ENCODE results near the gene CELA3A. TPM values are rescaled to one million over a fixed set of nuclear protein-coding genes. Genes with fewer than 3 reads are reported as not detected.

Gene CELA3A
- total and polyA plus RNA-seq, 2 of the 13 experiments (the other 11 are each of a cell fraction or from before 2014, with no cell fraction given), result 0.09 TPM; not detected in 1

DNA sequence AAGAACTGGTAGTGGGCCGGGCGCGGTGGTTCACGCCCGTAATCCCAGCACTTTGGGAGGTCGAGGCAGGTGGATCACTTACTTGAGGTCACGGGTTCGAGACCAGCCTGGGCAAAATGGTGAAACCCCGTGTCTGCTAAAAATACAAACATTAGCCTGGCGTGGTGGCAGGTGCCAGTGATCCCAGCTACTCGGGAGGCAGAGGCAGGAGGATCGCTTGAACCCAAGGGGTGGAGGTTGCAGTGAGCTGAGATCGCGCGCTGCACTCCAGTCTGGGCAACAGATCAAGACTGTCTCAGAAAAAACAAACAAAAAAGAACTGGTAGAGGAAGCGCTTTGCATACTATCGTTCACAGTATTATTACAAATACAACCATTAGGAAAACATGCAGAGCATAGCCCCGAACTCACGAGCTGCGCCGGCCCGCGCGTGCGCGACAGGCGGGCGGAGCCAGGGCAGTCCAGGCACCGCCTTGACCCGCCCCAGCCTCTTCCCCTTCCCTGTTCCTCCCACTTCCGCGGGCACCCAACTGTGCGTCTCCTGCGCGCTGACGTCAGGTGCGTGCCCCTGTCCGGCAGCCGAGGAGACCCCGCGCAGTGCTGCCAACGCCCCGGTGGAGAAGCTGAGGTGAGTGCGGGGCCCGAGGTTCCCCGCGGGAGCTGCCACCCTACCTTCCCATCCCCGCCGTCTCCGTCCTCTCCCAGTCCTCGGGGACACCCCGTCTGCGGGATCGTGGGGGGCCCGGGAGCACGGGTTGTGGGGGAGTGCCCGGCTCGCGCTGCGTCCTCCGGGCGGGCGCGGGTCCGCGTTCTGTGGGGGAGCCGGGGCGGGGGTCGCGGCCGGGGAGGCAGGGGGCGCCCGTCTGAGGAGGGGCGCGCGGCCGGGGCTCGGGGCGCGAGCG, 50.9 kb downstream of the CELA3A start, which contains the start of gene CDC42 (continued):
- TF ChIP-seq, protein P1, sequence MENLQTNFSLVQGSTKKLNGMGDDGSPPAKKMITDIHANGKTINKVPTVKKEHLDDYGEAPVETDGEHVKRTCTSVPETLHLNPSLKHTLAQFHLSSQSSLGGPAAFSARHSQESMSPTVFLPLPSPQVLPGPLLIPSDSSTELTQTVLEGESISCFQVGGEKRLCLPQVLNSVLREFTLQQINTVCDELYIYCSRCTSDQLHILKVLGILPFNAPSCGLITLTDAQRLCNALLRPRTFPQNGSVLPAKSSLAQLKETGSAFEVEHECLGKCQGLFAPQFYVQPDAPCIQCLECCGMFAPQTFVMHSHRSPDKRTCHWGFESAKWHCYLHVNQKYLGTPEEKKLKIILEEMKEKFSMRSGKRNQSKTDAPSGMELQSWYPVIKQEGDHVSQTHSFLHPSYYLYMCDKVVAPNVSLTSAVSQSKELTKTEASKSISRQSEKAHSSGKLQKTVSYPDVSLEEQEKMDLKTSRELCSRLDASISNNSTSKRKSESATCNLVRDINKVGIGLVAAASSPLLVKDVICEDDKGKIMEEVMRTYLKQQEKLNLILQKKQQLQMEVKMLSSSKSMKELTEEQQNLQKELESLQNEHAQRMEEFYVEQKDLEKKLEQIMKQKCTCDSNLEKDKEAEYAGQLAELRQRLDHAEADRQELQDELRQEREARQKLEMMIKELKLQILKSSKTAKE (CRISPR knock-in tag; IDR thresholded peaks at IDR 0.05; ENCODE audit: borderline replicate concordance), result 0 out of 2 replicates have a peak, but pooled peaks have one; percentile 13
- TF ChIP-seq SMYD3 (CRISPR knock-in tag; IDR thresholded peaks at IDR 0.05) (peak; percentile 80; the same call in 1 of the 2 replicates), ZNF335 (CRISPR knock-in tag; IDR thresholded peaks at IDR 0.05) (peak; percentile 61; the same call in 1 of the 2 replicates), PHB2 (IDR thresholded peaks at IDR 0.05; ENCODE audit: partially characterized antibody) (no peak), ZNF790 (CRISPR knock-in tag; IDR thresholded peaks at IDR 0.05; ENCODE audit: borderline replicate concordance) (no peak), CREM (IDR thresholded peaks at IDR 0.05) (peak; percentile 90), CREM (CRISPR knock-in tag; IDR thresholded peaks at IDR 0.05) (peak; percentile 70; the same call in 1 of the 2 replicates), ZFP36L1 (CRISPR knock-in tag; IDR thresholded peaks at IDR 0.05) (no peak)
- TF ChIP-seq, protein P2, sequence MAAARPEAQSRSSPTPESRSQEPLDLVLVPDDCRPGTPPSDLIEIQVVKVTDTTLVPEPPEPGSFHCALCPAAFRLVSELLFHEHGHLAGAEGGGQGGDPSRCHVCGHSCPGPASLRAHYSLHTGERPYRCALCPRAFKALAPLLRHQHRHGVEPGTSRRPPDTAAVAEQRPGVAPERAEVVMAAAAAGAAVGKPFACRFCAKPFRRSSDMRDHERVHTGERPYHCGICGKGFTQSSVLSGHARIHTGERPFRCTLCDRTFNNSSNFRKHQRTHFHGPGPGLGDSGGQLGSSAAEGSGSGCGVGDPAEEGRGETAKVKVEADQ (CRISPR knock-in tag; IDR thresholded peaks at IDR 0.05; ENCODE audit: borderline replicate concordance), result peak; percentile 59; the same call in 1 of the 2 replicates
- TF ChIP-seq, protein P3, sequence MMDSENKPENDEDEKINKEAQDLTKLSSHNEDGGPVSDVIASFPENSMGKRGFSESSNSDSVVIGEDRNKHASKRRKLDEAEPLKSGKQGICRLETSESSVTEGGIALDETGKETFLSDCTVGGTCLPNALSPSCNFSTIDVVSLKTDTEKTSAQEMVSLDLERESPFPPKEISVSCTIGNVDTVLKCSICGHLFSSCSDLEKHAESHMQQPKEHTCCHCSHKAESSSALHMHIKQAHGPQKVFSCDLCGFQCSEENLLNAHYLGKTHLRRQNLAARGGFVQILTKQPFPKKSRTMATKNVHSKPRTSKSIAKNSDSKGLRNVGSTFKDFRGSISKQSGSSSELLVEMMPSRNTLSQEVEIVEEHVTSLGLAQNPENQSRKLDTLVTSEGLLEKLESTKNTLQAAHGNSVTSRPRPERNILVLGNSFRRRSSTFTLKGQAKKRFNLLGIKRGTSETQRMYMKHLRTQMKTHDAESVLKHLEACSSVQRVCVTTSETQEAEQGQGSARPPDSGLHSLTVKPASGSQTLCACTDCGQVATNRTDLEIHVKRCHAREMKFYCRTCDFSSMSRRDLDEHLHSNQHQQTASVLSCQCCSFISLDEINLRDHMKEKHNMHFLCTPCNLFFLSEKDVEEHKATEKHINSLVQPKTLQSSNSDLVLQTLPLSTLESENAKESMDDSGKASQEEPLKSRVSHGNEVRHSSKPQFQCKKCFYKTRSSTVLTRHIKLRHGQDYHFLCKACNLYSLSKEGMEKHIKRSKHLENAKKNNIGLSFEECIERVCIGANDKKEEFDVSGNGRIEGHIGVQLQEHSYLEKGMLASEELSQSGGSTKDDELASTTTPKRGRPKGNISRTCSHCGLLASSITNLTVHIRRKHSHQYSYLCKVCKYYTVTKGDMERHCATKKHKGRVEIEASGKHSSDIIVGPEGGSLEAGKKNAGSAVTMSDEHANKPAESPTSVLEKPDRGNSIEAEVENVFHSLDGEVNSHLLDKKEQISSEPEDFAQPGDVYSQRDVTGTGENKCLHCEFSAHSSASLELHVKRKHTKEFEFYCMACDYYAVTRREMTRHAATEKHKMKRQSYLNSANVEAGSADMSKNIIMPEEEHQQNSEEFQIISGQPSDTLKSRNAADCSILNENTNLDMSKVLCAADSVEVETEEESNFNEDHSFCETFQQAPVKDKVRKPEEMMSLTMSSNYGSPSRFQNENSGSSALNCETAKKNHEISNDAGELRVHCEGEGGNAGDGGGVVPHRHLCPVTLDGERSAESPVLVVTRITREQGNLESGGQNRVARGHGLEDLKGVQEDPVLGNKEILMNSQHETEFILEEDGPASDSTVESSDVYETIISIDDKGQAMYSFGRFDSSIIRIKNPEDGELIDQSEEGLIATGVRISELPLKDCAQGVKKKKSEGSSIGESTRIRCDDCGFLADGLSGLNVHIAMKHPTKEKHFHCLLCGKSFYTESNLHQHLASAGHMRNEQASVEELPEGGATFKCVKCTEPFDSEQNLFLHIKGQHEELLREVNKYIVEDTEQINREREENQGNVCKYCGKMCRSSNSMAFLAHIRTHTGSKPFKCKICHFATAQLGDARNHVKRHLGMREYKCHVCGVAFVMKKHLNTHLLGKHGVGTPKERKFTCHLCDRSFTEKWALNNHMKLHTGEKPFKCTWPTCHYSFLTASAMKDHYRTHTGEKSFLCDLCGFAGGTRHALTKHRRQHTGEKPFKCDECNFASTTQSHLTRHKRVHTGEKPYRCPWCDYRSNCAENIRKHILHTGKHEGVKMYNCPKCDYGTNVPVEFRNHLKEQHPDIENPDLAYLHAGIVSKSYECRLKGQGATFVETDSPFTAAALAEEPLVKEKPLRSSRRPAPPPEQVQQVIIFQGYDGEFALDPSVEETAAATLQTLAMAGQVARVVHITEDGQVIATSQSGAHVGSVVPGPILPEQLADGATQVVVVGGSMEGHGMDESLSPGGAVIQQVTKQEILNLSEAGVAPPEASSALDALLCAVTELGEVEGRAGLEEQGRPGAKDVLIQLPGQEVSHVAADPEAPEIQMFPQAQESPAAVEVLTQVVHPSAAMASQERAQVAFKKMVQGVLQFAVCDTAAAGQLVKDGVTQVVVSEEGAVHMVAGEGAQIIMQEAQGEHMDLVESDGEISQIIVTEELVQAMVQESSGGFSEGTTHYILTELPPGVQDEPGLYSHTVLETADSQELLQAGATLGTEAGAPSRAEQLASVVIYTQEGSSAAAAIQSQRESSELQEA (CRISPR knock-in tag; IDR thresholded peaks at IDR 0.05; ENCODE audit: not compliant biosample characterization), result peak; percentile 84
- TF ChIP-seq, protein P4, sequence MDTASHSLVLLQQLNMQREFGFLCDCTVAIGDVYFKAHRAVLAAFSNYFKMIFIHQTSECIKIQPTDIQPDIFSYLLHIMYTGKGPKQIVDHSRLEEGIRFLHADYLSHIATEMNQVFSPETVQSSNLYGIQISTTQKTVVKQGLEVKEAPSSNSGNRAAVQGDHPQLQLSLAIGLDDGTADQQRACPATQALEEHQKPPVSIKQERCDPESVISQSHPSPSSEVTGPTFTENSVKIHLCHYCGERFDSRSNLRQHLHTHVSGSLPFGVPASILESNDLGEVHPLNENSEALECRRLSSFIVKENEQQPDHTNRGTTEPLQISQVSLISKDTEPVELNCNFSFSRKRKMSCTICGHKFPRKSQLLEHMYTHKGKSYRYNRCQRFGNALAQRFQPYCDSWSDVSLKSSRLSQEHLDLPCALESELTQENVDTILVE (CRISPR knock-in tag; IDR thresholded peaks at IDR 0.05), result peak; percentile 75; the same call in 1 of the 2 replicates
- TF ChIP-seq, protein P5, sequence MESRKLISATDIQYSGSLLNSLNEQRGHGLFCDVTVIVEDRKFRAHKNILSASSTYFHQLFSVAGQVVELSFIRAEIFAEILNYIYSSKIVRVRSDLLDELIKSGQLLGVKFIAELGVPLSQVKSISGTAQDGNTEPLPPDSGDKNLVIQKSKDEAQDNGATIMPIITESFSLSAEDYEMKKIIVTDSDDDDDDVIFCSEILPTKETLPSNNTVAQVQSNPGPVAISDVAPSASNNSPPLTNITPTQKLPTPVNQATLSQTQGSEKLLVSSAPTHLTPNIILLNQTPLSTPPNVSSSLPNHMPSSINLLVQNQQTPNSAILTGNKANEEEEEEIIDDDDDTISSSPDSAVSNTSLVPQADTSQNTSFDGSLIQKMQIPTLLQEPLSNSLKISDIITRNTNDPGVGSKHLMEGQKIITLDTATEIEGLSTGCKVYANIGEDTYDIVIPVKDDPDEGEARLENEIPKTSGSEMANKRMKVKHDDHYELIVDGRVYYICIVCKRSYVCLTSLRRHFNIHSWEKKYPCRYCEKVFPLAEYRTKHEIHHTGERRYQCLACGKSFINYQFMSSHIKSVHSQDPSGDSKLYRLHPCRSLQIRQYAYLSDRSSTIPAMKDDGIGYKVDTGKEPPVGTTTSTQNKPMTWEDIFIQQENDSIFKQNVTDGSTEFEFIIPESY (CRISPR knock-in tag; IDR thresholded peaks at IDR 0.05), result no peak
